GM23338 (cell line): ENCODE results near the gene ADAMTS8. TPM values are rescaled to one million over a fixed set of nuclear protein-coding genes. Genes with fewer than 3 reads are reported as not detected.

Experiments used
- ATAC-seq: fragments of 200-7000 bp; cut with Tn5 transposase; 3 replicates; pipeline ENCODE4 v1.9.1; 2020
- DNase-seq: peaks from one replicate; pipeline ENCODE4 v3.0.0-alpha.2; 2015; ENCODE audit warnings: low spot score
- H2AFZ ChIP-seq: fragments of 200-600 bp; sonication (generic); 2 replicates; pipeline ENCODE4 v1.8.0; 2016; ENCODE audit warnings: antibody characterized with exemption, mild to moderate bottlenecking, moderate library complexity
- H3F3A ChIP-seq: fragments of 200-600 bp; sonication (generic); replicated peaks from 2 replicates; pipeline ENCODE4 v1.8.0; 2017; ENCODE audit warnings: antibody characterized with exemption, mixed run types, low read depth
- H3K27ac ChIP-seq: fragments of 200-600 bp; sonication (generic); 2 replicates; pipeline ENCODE4 v1.6.1; 2016; ENCODE audit warnings: low read depth
- H3K27me3 ChIP-seq: fragments of 200-600 bp; sonication (generic); 2 replicates; pipeline ENCODE4 v1.8.0; 2016; ENCODE audit warnings: mild to moderate bottlenecking, mixed run types, moderate library complexity; ENCODE audit not compliant: insufficient read depth
- H3K36me3 ChIP-seq: fragments of 200-600 bp; sonication (generic); 2 replicates; pipeline ENCODE4 v1.8.0; 2016; ENCODE audit warnings: mild to moderate bottlenecking; ENCODE audit not compliant: insufficient read depth
- H3K4me1 ChIP-seq: fragments of 200-600 bp; sonication (generic); 2 replicates; pipeline ENCODE4 v1.8.0; 2016; ENCODE audit warnings: mild to moderate bottlenecking, moderate library complexity; ENCODE audit not compliant: insufficient read depth
- H3K4me2 ChIP-seq: fragments of 200-600 bp; sonication (generic); 2 replicates; pipeline ENCODE4 v1.7.1; 2017; ENCODE audit warnings: mixed run types
- H3K4me3 ChIP-seq: fragments of 200-600 bp; sonication (generic); 2 replicates; pipeline ENCODE4 v1.6.1; 2016; ENCODE audit warnings: mixed run types
- H3K79me2 ChIP-seq: fragments of 200-600 bp; sonication (generic); replicated peaks from 2 replicates; pipeline ENCODE4 v1.8.0; 2017; ENCODE audit warnings: mild to moderate bottlenecking; ENCODE audit not compliant: insufficient read depth
- H3K9me2 ChIP-seq: fragments of 200-600 bp; sonication (generic); 2 replicates; pipeline ENCODE4 v1.8.0; 2017; ENCODE audit not compliant: insufficient read depth
- H4K20me1 ChIP-seq: fragments of 200-600 bp; sonication (generic); replicated peaks from 2 replicates; pipeline ENCODE4 v1.8.0; 2017; ENCODE audit warnings: mild to moderate bottlenecking; ENCODE audit not compliant: insufficient read depth
- H3K27ac Mint-ChIP-seq: 2 replicates; pipeline ENCODE4 v1.8.0; 2020; ENCODE audit warnings: inconsistent platforms, mild to moderate bottlenecking, moderate library complexity, mixed read lengths
- H3K27me3 Mint-ChIP-seq: 3 replicates; pipeline ENCODE4 v1.8.0; 2022; ENCODE audit warnings: low read depth, mild to moderate bottlenecking, moderate library complexity, mixed read lengths, inconsistent platforms; ENCODE audit not compliant: insufficient read depth, poor library complexity
- H3K36me3 Mint-ChIP-seq: 3 replicates; pipeline ENCODE4 v1.8.0; 2021; ENCODE audit warnings: low read depth, mild to moderate bottlenecking, inconsistent platforms, moderate library complexity, mixed read lengths
- H3K4me1 Mint-ChIP-seq: 3 replicates; pipeline ENCODE4 v1.8.0; 2020; ENCODE audit warnings: mild to moderate bottlenecking, inconsistent platforms, mixed read lengths
- H3K4me3 Mint-ChIP-seq: 3 replicates; pipeline ENCODE4 v1.8.0; 2021; ENCODE audit warnings: moderate library complexity, mild to moderate bottlenecking, inconsistent platforms, mixed read lengths
- H3K9me3 Mint-ChIP-seq: 3 replicates; pipeline ENCODE4 v1.8.0; 2020; ENCODE audit warnings: moderate library complexity, mild to moderate bottlenecking, inconsistent platforms, mixed read lengths
- CREB1 ChIP-seq: fragments of 250-450 bp; sonication (Bioruptor Pico); IDR thresholded peaks from 2 replicates; pipeline ENCODE4 v1.5.0; 2020; ENCODE audit warnings: low read depth, mild to moderate bottlenecking, moderate library complexity
- EZH2 ChIP-seq: fragments of 200-600 bp; sonication (generic); IDR thresholded peaks from one replicate; pipeline ENCODE4 v1.8.0; 2017; ENCODE audit warnings: antibody characterized with exemption, mild to moderate bottlenecking, low read depth; ENCODE audit not compliant: unreplicated experiment
- EZH2phosphoT487 ChIP-seq: fragments of 200-600 bp; sonication (generic); IDR thresholded peaks from one replicate; pipeline ENCODE4 v1.8.1; 2018; ENCODE audit warnings: antibody characterized with exemption; ENCODE audit not compliant: unreplicated experiment
- JUNB ChIP-seq: IDR thresholded peaks from one replicate; pipeline ENCODE4 v1.6.1; 2016; ENCODE audit warnings: antibody characterized with exemption; ENCODE audit not compliant: unreplicated experiment
- NANOG ChIP-seq: IDR thresholded peaks from 2 replicates; pipeline ENCODE4 v1.6.1; 2016; ENCODE audit warnings: antibody characterized with exemption, borderline replicate concordance
- POLR2AphosphoS5 ChIP-seq: IDR thresholded peaks from 2 replicates; pipeline ENCODE4 v1.6.1; 2016; ENCODE audit warnings: antibody characterized with exemption, low read depth
- STAT1 ChIP-seq: IDR thresholded peaks from one replicate; pipeline ENCODE4 v1.6.1; 2016; ENCODE audit warnings: antibody characterized with exemption; ENCODE audit not compliant: unreplicated experiment
- ZNF114 ChIP-seq: fragments of 250-450 bp; sonication (Bioruptor Pico); IDR thresholded peaks from 2 replicates; pipeline ENCODE4 v1.5.0; 2020; ENCODE audit warnings: mild to moderate bottlenecking, moderate library complexity
- ZNF331 ChIP-seq: fragments of 250-450 bp; sonication (Bioruptor Pico); IDR thresholded peaks from 2 replicates; pipeline ENCODE4 v1.5.0; 2020; ENCODE audit warnings: low read depth, mild to moderate bottlenecking, moderate library complexity
- polyA plus RNA-seq: library from polyadenylated mRNA; unstranded; fragments of >200 nt; fragmentation: Nextera tagmentation; extraction: Ambion mirVana; gene quantifications from 2 replicates; pipeline ENCODE4 v1.2.1, GENCODE V29; 2016
- total RNA-seq: library from RNA; depleted of rRNA; stranded (reverse); fragments of >200 nt; shearing (Covaris generic); gene quantifications from 2 replicates; pipeline ENCODE4 v1.2.3, GENCODE V29; 2014
- TF ChIP-seq, protein P1 (sequence below): IDR thresholded peaks from one replicate; pipeline ENCODE4 v1.6.1; 2018; ENCODE audit warnings: antibody characterized with exemption; ENCODE audit not compliant: unreplicated experiment
- TF ChIP-seq, protein P2 (sequence below), 2 experiments: fragments of 200-600 bp in 1 of 2; sonication (generic) in 1 of 2; conservative IDR thresholded peaks; 2 replicates each; pipeline versions ENCODE4 v1.5.1 to v1.6.1; 2016 to 2017; ENCODE audit warnings: antibody characterized with exemption in 2 of 2, low read depth in 2 of 2, mild to moderate bottlenecking in 2 of 2, moderate library complexity in 1 of 2
- TF ChIP-seq, protein P3 (sequence below): IDR thresholded peaks from 2 replicates; pipeline ENCODE4 v1.6.1; 2016; ENCODE audit warnings: antibody characterized with exemption
- TF ChIP-seq, protein P4 (sequence below): fragments of 250-450 bp; sonication (Bioruptor Pico); IDR thresholded peaks from 2 replicates; pipeline ENCODE4 v1.5.0; 2020; ENCODE audit warnings: mild to moderate bottlenecking, moderate library complexity

Gene ADAMTS8
- total and polyA plus RNA-seq, 2 experiments from 2014 or later, result 7.5 to 16.2 TPM

DNA sequence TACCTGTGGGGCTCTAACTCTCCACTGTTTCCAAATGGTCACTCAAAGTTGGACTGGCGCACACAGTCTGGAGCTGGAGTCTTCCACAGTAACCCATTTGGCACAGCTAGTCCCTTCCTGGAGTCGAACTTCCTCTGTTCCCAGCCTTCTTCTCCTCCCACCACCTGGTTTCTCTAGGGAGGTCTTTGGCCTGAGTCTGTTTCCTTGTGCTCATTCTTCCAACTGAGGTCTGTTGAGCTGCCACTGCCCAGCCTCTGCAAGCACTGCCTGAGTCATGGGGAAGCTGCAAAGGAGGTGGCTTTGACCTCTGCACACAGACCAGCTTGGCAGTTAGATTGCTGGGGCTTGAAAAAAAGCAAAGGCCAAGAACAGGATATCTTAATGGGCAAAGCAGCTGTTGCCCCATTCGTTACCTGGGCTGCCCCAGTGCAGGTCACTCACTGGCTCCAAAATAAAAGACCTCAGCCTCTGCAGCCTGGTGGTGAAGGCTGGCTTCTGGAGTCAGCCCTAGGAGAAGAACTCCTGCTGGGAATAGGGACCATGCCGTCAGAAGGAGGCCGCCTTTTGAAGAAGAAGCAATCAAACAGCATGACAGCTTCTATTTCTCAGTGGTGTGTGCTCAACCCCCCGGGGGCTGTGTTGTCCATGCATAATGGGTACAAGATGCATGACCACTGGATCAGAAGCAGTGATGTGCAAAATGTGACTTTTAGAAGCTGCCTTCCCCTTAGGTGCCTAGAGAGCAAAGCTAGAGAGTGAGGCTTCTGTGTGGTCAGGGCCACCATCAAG is 23.0 kb upstream of the ADAMTS8 start:
- Histone ChIP-seq H3K4me2 (no peak overlapping the region), H3K79me2 (no peaks in the 10 kb centered on the region), H2AFZ (no peak overlapping the region), H4K20me1 (no peaks in the 10 kb centered on the region; the same call in 1 of the 2 replicates), H3K27me3 (peaks cover 46% of the 10 kb centered on the region), H3K9me2 (no peaks in the 10 kb centered on the region), H3K27ac (no peak overlapping the region), H3K4me1 (no peaks in the 10 kb centered on the region), H3K36me3 (no peaks in the 10 kb centered on the region; the same call in 1 of the 2 replicates), H3K4me3 (no peak overlapping the region), H3F3A (0 out of 2 replicates have a peak, but pooled peaks cover 13% of the 10 kb centered on the region)
- ATAC-seq (no peak), DNase-seq (no peak)
- H3K4me1 Mint-ChIP-seq, result peaks cover 9% of the 10 kb centered on the region
- TF ChIP-seq EZH2, result no peak
- TF ChIP-seq, protein P1, sequence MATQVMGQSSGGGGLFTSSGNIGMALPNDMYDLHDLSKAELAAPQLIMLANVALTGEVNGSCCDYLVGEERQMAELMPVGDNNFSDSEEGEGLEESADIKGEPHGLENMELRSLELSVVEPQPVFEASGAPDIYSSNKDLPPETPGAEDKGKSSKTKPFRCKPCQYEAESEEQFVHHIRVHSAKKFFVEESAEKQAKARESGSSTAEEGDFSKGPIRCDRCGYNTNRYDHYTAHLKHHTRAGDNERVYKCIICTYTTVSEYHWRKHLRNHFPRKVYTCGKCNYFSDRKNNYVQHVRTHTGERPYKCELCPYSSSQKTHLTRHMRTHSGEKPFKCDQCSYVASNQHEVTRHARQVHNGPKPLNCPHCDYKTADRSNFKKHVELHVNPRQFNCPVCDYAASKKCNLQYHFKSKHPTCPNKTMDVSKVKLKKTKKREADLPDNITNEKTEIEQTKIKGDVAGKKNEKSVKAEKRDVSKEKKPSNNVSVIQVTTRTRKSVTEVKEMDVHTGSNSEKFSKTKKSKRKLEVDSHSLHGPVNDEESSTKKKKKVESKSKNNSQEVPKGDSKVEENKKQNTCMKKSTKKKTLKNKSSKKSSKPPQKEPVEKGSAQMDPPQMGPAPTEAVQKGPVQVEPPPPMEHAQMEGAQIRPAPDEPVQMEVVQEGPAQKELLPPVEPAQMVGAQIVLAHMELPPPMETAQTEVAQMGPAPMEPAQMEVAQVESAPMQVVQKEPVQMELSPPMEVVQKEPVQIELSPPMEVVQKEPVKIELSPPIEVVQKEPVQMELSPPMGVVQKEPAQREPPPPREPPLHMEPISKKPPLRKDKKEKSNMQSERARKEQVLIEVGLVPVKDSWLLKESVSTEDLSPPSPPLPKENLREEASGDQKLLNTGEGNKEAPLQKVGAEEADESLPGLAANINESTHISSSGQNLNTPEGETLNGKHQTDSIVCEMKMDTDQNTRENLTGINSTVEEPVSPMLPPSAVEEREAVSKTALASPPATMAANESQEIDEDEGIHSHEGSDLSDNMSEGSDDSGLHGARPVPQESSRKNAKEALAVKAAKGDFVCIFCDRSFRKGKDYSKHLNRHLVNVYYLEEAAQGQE, result no peak
- TF ChIP-seq POLR2AphosphoS5, result no peak
- no peak for TF ChIP-seq ZNF114 (CRISPR knock-in tag)
- no peak for TF ChIP-seq NANOG
- no peak for TF ChIP-seq EZH2phosphoT487
- no peak for TF ChIP-seq CREB1 (CRISPR knock-in tag)
- TF ChIP-seq, protein P2, sequence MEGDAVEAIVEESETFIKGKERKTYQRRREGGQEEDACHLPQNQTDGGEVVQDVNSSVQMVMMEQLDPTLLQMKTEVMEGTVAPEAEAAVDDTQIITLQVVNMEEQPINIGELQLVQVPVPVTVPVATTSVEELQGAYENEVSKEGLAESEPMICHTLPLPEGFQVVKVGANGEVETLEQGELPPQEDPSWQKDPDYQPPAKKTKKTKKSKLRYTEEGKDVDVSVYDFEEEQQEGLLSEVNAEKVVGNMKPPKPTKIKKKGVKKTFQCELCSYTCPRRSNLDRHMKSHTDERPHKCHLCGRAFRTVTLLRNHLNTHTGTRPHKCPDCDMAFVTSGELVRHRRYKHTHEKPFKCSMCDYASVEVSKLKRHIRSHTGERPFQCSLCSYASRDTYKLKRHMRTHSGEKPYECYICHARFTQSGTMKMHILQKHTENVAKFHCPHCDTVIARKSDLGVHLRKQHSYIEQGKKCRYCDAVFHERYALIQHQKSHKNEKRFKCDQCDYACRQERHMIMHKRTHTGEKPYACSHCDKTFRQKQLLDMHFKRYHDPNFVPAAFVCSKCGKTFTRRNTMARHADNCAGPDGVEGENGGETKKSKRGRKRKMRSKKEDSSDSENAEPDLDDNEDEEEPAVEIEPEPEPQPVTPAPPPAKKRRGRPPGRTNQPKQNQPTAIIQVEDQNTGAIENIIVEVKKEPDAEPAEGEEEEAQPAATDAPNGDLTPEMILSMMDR (conservative IDR thresholded peaks at IDR 0.05; ENCODE audit: low read depth in 2 of 2), result no peak
- TF ChIP-seq JUNB, result no peak
- TF ChIP-seq, protein P3, sequence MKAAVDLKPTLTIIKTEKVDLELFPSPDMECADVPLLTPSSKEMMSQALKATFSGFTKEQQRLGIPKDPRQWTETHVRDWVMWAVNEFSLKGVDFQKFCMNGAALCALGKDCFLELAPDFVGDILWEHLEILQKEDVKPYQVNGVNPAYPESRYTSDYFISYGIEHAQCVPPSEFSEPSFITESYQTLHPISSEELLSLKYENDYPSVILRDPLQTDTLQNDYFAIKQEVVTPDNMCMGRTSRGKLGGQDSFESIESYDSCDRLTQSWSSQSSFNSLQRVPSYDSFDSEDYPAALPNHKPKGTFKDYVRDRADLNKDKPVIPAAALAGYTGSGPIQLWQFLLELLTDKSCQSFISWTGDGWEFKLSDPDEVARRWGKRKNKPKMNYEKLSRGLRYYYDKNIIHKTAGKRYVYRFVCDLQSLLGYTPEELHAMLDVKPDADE, result no peak
- TF ChIP-seq STAT1, result no peak
- no peak for TF ChIP-seq ZNF331 (CRISPR knock-in tag)
- TF ChIP-seq, protein P4, sequence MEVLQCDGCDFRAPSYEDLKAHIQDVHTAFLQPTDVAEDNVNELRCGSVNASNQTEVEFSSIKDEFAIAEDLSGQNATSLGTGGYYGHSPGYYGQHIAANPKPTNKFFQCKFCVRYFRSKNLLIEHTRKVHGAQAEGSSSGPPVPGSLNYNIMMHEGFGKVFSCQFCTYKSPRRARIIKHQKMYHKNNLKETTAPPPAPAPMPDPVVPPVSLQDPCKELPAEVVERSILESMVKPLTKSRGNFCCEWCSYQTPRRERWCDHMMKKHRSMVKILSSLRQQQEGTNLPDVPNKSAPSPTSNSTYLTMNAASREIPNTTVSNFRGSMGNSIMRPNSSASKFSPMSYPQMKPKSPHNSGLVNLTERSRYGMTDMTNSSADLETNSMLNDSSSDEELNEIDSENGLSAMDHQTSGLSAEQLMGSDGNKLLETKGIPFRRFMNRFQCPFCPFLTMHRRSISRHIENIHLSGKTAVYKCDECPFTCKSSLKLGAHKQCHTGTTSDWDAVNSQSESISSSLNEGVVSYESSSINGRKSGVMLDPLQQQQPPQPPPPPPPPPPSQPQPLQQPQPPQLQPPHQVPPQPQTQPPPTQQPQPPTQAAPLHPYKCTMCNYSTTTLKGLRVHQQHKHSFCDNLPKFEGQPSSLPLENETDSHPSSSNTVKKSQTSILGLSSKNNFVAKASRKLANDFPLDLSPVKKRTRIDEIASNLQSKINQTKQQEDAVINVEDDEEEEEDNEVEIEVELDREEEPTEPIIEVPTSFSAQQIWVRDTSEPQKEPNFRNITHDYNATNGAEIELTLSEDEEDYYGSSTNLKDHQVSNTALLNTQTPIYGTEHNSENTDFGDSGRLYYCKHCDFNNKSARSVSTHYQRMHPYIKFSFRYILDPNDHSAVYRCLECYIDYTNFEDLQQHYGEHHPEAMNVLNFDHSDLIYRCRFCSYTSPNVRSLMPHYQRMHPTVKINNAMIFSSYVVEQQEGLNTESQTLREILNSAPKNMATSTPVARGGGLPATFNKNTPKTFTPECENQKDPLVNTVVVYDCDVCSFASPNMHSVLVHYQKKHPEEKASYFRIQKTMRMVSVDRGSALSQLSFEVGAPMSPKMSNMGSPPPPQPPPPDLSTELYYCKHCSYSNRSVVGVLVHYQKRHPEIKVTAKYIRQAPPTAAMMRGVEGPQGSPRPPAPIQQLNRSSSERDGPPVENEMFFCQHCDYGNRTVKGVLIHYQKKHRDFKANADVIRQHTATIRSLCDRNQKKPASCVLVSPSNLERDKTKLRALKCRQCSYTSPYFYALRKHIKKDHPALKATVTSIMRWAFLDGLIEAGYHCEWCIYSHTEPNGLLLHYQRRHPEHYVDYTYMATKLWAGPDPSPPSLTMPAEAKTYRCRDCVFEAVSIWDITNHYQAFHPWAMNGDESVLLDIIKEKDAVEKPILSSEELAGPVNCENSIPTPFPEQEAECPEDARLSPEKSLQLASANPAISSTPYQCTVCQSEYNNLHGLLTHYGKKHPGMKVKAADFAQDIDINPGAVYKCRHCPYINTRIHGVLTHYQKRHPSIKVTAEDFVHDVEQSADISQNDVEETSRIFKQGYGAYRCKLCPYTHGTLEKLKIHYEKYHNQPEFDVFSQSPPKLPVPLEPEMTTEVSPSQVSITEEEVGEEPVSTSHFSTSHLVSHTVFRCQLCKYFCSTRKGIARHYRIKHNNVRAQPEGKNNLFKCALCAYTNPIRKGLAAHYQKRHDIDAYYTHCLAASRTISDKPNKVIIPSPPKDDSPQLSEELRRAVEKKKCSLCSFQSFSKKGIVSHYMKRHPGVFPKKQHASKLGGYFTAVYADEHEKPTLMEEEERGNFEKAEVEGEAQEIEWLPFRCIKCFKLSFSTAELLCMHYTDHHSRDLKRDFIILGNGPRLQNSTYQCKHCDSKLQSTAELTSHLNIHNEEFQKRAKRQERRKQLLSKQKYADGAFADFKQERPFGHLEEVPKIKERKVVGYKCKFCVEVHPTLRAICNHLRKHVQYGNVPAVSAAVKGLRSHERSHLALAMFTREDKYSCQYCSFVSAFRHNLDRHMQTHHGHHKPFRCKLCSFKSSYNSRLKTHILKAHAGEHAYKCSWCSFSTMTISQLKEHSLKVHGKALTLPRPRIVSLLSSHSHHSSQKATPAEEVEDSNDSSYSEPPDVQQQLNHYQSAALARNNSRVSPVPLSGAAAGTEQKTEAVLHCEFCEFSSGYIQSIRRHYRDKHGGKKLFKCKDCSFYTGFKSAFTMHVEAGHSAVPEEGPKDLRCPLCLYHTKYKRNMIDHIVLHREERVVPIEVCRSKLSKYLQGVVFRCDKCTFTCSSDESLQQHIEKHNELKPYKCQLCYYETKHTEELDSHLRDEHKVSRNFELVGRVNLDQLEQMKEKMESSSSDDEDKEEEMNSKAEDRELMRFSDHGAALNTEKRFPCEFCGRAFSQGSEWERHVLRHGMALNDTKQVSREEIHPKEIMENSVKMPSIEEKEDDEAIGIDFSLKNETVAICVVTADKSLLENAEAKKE (CRISPR knock-in tag), result no peak
- no peak overlapping the region for H3K4me3 Mint-ChIP-seq
- H3K9me3 Mint-ChIP-seq, result peaks cover 2% of the 10 kb centered on the region; the same call in 1 of the 3 replicates
- peaks cover 3% of the 10 kb centered on the region; the same call in 1 of the 3 replicates for H3K36me3 Mint-ChIP-seq
- H3K27ac Mint-ChIP-seq, result no peak overlapping the region
- H3K27me3 Mint-ChIP-seq, result peaks cover 63% of the 10 kb centered on the region
